GM12801 (cell line): ENCODE measurements around the gene TFIP11.

Source experiments
- TF ChIP-seq, protein P1 (sequence below): IDR thresholded peaks from one replicate; pipeline ENCODE4 v1.5.1; 2011; ENCODE audit warnings: control low read depth; ENCODE audit not compliant: insufficient read length; ENCODE audit errors: extremely low read depth

Gene TFIP11

GRCh38 chr22:26553056-26553752 lies 40.9 kb upstream of the TFIP11 start:
- TF ChIP-seq, protein P1, sequence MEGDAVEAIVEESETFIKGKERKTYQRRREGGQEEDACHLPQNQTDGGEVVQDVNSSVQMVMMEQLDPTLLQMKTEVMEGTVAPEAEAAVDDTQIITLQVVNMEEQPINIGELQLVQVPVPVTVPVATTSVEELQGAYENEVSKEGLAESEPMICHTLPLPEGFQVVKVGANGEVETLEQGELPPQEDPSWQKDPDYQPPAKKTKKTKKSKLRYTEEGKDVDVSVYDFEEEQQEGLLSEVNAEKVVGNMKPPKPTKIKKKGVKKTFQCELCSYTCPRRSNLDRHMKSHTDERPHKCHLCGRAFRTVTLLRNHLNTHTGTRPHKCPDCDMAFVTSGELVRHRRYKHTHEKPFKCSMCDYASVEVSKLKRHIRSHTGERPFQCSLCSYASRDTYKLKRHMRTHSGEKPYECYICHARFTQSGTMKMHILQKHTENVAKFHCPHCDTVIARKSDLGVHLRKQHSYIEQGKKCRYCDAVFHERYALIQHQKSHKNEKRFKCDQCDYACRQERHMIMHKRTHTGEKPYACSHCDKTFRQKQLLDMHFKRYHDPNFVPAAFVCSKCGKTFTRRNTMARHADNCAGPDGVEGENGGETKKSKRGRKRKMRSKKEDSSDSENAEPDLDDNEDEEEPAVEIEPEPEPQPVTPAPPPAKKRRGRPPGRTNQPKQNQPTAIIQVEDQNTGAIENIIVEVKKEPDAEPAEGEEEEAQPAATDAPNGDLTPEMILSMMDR = no peak

DNA sequence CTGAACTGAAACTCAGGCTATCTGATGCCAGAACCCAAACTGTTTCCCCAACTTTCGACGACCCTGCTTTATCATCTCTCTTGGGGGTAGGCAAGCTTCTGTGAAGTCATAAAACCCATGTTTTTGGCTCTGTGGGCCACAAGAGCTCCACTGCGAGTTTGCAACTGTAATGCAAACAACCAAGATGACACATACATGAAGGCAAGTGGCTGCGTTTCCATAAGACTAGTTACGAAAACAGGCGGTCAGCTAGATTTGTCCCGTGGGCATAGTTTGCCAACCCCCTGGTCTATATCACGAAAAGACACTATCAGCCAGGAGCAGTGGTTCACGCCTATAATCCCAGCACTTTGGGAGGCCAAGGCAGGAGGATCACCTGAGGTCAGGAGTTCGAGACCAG lies 40.2 kb upstream of the TFIP11 start:
- TF ChIP-seq, protein P1 = no peak

- TF ChIP-seq, protein P1 = no peak
Measured at GRCh38 chr22:26551568-26551967, 39.3 kb upstream of the TFIP11 start.

- TF ChIP-seq, protein P1 = no peak
Measured at GRCh38 chr22:26550498-26551033, 38.3 kb upstream of the TFIP11 start.

DNA sequence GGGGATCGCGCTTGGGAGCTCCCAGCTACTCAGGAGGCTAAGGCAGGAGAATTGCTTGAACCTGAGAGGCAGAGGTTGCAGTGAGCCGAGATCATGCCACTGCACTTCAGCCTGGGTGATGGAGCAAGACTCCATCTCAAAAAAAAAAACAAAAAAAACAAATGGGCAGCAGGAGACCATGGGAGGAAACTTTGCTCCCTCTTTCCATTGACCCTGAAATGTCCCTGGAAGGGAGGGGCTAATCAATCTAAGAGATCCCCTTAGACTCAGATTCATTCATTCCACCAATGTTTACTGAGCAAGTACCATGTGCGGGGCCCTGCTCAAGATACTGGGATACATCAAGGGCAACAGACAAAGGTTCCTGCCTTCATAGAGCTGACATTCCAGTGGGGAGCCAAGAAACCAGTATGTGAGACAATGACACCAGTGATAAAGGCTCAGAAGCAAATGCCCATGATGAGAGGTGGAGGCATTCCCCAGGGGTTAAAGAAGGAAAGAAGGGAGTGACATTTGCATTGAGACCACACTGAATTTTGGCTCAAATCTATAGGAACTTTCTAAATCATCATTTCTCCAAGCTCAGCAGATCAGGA lies 37.7 kb upstream of the TFIP11 start:
- TF ChIP-seq, protein P1 = no peak

- TF ChIP-seq, protein P1 = no peak
Measured at GRCh38 chr22:26548984-26549383, 36.7 kb upstream of the TFIP11 start.

DNA sequence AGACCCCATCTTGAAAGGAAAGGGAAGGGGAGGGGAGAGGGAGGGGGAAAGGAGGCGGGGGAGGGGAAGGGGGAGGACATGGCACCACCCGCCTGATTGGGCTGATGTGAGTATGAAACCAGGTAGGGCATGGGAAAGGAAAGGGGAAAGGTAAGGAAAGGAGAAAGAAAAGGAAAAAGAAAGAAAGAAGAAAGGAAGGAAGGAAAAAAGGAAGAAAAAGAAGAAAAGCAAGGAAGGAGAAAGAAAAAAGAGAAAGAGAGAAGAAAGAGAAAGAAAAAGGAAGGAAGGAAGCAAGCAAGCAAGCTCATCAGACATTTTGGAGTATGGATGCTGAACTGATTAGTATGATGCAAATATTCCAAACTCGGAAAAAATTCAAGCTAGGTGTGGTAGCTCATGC lies 36.0 kb upstream of the TFIP11 start:
- TF ChIP-seq, protein P1 = no peak
